Panc1 (cell line): ENCODE measurements around the gene ETFRF1.

Source experiments
- POLR2AphosphoS5 ChIP-seq: IDR thresholded peaks from 2 replicates; pipeline ENCODE4 v1.6.1; 2012; ENCODE audit warnings: mild to moderate bottlenecking, low read depth, low read length, moderate library complexity
- SIN3A ChIP-seq: IDR thresholded peaks from 2 replicates; pipeline ENCODE4 v1.6.1; 2012; ENCODE audit warnings: low read depth, mild to moderate bottlenecking, low read length, moderate library complexity, borderline replicate concordance; ENCODE audit not compliant: insufficient read depth
- TCF7L2 ChIP-seq: IDR thresholded peaks from 2 replicates; pipeline ENCODE4 v1.6.1; 2011; ENCODE audit warnings: mild to moderate bottlenecking, low read depth, low read length, inconsistent platforms
- TF ChIP-seq, protein P1 (sequence below): fragments of 450-650 bp; IDR thresholded peaks from 2 replicates; pipeline ENCODE4 v1.5.1; 2017; ENCODE audit warnings: mild to moderate bottlenecking
- TF ChIP-seq, protein P2 (sequence below), 2 experiments: IDR thresholded peaks; 2 replicates each; pipeline ENCODE4 v1.6.1; 2011 to 2012; ENCODE audit warnings: low read depth in 2 of 2, control low read depth in 1 of 2, low read length in 1 of 2, mild to moderate bottlenecking in 1 of 2, moderate library complexity in 1 of 2; ENCODE audit not compliant: insufficient read depth in 1 of 2

DNA sequence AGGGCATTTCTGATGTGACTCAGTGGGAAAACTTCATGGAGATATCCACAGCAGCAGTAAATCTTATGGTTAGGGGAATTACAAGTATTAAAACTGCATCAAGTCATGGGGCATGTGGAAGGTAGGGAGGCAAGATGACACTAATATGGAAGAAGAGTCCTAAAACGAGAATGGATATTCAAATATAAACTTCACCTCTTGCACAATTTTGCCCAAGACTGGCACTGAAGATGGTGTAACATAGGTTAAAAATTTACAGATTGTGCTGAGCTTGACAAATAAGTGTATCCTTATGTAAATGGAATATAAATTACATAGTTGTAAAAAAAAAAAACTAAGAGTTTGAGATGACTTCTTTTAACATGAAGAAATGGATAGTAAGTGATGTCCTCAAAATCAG is 12.8 kb downstream of the ETFRF1 start:
- TF ChIP-seq, protein P1, sequence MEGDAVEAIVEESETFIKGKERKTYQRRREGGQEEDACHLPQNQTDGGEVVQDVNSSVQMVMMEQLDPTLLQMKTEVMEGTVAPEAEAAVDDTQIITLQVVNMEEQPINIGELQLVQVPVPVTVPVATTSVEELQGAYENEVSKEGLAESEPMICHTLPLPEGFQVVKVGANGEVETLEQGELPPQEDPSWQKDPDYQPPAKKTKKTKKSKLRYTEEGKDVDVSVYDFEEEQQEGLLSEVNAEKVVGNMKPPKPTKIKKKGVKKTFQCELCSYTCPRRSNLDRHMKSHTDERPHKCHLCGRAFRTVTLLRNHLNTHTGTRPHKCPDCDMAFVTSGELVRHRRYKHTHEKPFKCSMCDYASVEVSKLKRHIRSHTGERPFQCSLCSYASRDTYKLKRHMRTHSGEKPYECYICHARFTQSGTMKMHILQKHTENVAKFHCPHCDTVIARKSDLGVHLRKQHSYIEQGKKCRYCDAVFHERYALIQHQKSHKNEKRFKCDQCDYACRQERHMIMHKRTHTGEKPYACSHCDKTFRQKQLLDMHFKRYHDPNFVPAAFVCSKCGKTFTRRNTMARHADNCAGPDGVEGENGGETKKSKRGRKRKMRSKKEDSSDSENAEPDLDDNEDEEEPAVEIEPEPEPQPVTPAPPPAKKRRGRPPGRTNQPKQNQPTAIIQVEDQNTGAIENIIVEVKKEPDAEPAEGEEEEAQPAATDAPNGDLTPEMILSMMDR: no peak
- TF ChIP-seq, protein P2, sequence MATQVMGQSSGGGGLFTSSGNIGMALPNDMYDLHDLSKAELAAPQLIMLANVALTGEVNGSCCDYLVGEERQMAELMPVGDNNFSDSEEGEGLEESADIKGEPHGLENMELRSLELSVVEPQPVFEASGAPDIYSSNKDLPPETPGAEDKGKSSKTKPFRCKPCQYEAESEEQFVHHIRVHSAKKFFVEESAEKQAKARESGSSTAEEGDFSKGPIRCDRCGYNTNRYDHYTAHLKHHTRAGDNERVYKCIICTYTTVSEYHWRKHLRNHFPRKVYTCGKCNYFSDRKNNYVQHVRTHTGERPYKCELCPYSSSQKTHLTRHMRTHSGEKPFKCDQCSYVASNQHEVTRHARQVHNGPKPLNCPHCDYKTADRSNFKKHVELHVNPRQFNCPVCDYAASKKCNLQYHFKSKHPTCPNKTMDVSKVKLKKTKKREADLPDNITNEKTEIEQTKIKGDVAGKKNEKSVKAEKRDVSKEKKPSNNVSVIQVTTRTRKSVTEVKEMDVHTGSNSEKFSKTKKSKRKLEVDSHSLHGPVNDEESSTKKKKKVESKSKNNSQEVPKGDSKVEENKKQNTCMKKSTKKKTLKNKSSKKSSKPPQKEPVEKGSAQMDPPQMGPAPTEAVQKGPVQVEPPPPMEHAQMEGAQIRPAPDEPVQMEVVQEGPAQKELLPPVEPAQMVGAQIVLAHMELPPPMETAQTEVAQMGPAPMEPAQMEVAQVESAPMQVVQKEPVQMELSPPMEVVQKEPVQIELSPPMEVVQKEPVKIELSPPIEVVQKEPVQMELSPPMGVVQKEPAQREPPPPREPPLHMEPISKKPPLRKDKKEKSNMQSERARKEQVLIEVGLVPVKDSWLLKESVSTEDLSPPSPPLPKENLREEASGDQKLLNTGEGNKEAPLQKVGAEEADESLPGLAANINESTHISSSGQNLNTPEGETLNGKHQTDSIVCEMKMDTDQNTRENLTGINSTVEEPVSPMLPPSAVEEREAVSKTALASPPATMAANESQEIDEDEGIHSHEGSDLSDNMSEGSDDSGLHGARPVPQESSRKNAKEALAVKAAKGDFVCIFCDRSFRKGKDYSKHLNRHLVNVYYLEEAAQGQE (IDR thresholded peaks at IDR 0.05; ENCODE audit: insufficient read depth in 1 of 2, low read depth in 2 of 2, low read length in 1 of 2): no peak
- TF ChIP-seq POLR2AphosphoS5 (no peak), TCF7L2 (no peak), SIN3A (no peak)
